ENCODE data around the gene DDX6.
"Not testable (repeated sequence)": the region's sequence is repeated elsewhere in the genome, so short reads cannot be mapped to it uniquely, and the experiment has no call there.

DDX6 gene, protein sequence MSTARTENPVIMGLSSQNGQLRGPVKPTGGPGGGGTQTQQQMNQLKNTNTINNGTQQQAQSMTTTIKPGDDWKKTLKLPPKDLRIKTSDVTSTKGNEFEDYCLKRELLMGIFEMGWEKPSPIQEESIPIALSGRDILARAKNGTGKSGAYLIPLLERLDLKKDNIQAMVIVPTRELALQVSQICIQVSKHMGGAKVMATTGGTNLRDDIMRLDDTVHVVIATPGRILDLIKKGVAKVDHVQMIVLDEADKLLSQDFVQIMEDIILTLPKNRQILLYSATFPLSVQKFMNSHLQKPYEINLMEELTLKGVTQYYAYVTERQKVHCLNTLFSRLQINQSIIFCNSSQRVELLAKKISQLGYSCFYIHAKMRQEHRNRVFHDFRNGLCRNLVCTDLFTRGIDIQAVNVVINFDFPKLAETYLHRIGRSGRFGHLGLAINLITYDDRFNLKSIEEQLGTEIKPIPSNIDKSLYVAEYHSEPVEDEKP

DNA sequence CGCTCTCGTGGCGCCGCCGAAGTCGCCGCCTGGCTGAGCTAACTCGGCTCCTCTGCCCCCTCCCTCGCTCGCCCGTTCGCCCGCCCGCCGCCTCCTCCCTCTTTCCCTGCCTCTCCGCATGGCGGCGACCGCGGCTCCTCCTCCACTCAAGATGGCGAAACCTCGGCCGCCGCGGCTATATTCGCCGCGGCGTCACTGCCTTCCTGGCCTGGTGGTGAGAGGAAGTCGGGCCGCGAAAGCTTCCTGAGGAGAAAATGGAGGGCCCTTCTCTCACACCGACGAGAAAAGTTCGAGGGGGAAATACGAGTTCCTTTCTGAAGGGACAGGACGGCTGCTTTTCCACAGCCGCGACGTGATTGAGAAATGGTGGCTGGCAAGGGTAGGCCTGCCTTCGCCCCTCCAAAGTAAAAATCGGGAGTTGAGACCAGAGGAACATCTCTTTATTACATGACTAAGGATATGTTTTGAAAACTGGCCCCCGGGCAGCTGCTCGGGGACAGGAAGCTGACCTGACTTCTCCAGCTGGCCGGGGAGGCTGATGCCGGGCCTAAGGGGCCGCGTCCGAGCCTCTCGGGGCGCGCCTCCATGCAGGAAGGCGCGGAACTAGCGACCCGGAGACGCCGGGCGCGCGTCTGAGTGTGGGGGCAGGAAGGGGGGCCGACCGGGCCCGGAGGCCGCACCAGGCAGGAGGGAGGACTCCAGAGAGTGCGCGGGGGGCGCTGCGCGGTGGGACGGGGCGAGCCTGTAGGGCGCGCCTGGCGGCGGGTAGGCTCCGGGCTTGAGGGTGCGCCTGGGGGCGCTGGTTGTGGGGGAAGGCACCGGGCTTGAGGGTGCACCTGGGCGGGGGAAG, at the start of gene DDX6:
Gene DDX6 (minus strand): TSS at position 54 of the 850 bp plus-strand sequence. CDS start 4,913 bp downstream, outside the sequence.
- DNase-seq (ENCODE audit: low spot score): peak; percentile 91
- TF ChIP-seq, protein P1, sequence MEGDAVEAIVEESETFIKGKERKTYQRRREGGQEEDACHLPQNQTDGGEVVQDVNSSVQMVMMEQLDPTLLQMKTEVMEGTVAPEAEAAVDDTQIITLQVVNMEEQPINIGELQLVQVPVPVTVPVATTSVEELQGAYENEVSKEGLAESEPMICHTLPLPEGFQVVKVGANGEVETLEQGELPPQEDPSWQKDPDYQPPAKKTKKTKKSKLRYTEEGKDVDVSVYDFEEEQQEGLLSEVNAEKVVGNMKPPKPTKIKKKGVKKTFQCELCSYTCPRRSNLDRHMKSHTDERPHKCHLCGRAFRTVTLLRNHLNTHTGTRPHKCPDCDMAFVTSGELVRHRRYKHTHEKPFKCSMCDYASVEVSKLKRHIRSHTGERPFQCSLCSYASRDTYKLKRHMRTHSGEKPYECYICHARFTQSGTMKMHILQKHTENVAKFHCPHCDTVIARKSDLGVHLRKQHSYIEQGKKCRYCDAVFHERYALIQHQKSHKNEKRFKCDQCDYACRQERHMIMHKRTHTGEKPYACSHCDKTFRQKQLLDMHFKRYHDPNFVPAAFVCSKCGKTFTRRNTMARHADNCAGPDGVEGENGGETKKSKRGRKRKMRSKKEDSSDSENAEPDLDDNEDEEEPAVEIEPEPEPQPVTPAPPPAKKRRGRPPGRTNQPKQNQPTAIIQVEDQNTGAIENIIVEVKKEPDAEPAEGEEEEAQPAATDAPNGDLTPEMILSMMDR (IDR thresholded peaks at IDR 0.05; ENCODE audit: extremely low read depth, insufficient read depth, missing control alignments): peak; percentile 41
- in situ Hi-C loops (cut with MboI; ENCODE audit: low pct_unique_long_range_greater_than_20kb, low sequenced_read_pairs, unreplicated experiment): no loop called here

DNA sequence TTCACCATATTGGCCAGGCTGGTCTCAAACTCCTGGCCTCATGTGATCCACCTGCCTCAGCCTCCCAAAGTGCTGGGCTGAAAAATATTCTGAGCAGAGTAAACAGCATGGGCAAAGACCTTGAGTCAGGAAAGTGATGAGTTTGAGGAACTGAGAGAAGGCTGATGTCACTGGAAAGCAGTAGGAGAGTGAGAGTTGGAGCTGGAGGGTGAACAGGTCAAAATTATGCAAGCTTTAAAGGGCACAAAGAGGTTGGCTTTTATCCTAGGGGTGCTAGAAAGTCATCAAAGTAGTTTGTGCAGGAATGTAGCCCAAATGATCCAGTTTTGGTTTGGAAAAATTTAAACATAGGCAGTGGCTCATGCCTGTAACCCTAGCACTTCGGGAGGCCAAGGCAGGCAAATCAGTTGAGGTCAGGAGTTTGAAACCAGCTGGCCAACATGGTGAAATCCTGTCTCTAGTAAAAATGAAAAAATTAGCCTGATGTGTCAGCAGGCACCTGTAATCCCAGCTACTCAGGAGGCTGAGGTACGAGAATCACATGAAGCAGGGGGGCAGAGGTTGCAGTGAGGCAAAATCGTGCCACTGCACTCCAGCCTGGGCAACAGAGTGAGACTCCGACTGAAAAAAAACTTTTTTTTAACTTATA, 48.1 kb upstream of the DDX6 start:
- in situ Hi-C loops (cut with MboI; ENCODE audit: low pct_unique_long_range_greater_than_20kb, low sequenced_read_pairs, unreplicated experiment): no loop called here
- peak; percentile 52 for DNase-seq (ENCODE audit: low spot score)
- TF ChIP-seq, protein P1 (IDR thresholded peaks at IDR 0.05; ENCODE audit: extremely low read depth, insufficient read depth, missing control alignments): no peak

DNA sequence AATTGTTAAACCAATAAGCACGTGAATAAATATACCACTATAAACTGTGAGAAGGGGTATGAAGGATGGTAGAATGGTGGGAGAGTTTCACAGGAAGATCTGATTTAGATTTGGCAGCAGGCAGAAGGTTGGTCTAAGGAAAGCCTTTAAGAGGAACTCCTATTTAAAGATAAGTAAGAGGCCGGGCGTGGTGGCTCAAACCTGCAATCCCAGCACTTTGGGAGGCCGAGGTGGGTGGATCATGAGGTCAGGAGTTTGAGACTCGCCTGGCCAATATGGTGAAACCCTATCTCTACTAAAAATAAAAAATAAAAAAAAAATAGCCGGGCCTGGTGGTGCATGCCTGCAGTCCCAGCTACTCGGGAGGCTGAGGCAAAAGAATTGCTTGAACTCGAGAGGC, 46.9 kb upstream of the DDX6 start:
- TF ChIP-seq, protein P1 (IDR thresholded peaks at IDR 0.05; ENCODE audit: extremely low read depth, insufficient read depth, missing control alignments): no peak
- no peak for DNase-seq (ENCODE audit: low spot score)
- in situ Hi-C loops (cut with MboI; ENCODE audit: low pct_unique_long_range_greater_than_20kb, low sequenced_read_pairs, unreplicated experiment): no loop called here

DNA sequence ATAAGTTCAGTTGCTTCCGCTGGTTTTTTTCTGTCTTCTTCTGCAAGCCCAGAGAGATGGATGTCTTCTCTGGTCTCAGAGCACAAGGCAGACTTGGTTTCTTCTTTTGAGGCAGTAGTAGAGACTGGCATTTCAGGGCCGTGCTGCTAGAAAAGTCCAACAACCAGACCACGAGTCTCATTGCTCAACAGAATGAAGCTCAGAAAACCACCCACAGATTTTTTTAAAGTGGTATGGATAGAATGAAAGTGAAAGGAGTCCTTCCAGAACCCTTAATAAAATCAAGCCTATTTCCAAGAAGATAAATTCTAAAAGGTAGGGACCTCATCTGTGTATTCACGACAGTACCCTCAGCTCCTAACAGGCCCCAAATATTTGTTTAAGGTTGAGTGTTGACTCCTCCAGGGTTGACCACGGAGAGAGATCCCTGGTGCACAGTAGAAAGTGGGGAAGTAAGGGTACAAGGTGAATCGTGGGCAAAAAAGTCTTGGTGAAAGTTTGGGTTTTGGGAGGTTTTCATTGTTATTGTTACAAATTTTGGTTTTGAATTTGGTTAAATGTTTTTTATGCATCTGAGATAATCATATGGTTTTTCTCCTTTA, 43.6 kb upstream of the DDX6 start:
- TF ChIP-seq, protein P1 (IDR thresholded peaks at IDR 0.05; ENCODE audit: extremely low read depth, insufficient read depth, missing control alignments): no peak
- in situ Hi-C loops (cut with MboI; ENCODE audit: low pct_unique_long_range_greater_than_20kb, low sequenced_read_pairs, unreplicated experiment): no loop called here
- DNase-seq (ENCODE audit: low spot score): no peak

DNA sequence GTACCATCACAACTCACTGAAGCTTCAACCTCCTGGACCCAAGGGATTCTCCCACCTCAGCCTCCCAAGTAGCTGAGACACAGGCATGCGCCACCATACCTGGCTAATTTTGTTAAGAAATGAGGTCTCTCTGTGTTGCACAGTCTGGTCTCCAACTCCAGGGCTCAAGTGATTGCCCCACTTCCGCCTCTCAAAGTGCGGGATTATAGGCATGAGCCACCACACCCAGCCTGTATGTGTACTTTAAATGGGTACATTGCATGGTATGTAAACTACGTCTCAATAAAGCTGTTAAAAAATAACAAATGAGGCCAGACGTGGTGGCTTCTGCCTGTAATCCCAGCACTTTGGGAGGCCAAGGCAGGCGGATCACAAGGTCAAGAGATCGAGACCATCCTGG, 36.2 kb upstream of the DDX6 start:
- TF ChIP-seq, protein P1 (IDR thresholded peaks at IDR 0.05; ENCODE audit: extremely low read depth, insufficient read depth, missing control alignments): no peak

DNA sequence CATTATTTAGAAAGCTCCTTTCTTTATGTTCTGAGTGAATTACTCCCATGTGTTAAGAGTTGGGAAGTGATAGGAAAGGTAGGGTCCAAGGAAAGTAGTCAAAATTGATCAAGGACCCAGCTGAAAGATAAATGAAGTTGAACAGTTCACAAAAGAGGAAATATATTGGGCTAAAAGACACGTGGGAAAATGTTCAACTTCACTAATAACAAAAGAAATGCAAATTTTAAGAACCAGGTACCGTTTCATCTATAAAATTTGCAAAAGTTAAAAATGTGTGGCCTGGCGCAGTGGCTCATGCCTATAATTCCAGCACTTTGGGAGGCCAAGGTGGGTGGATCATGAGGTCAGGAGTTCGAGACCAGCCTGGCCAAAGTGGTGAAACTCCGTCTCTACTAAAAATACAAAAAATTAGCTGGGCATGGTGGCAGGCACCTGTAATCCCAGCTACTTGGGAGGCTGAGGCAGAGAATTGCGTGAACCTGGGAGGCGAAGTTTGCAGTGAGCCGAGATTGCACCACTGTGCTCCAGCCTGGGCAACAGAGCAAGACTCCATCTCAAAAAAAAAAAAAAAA, 32.1 kb upstream of the DDX6 start:
- DNase-seq (ENCODE audit: low spot score); in situ Hi-C loops (cut with MboI; ENCODE audit: low pct_unique_long_range_greater_than_20kb, low sequenced_read_pairs, unreplicated experiment): not testable (repeated sequence)

More for the DNA sequence above, 36.2 kb upstream of the DDX6 start:
- no peak for DNase-seq (ENCODE audit: low spot score)
- in situ Hi-C loops (cut with MboI; ENCODE audit: low pct_unique_long_range_greater_than_20kb, low sequenced_read_pairs, unreplicated experiment): no loop called here

All from GM13977 (cell line).